ENCODE measurements around the gene SLC35B2.

DNA sequence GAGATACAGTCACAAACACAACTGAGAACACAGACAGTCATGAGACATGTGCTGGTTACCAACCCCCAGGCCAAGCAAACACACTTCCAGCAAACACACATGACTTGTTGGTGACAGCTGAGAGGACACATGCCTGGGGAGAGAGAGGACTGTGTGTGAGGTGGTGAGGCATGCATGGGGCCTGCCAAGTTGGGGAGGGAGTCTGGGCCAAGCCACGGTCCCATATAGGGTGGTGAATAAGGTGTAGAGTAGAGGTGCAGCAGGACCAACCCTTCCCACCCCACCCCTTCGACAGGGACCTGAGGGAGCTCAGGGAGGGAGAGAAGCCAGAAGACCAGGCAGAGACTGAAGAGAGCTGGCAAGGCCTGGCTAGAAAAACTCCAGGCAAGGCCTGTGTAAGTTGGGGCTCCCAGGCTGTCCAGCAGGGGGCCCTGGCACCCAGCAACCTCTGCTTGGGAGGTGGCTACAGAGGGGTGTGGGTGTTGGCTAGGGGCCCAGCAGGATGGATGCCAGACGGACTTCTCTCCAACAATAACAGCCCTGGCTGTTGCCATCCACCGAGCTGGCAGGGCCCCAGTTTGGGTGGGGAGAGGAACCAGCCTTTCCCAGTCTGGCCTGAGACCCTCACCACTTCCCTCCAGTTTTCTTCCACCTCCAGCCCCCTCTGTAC, 35.9 kb downstream of the SLC35B2 start:
- TF ChIP-seq EZH2phosphoT487 (IDR thresholded peaks at IDR 0.05; ENCODE audit: low read length) (no peak), EZH2 (optimal IDR thresholded peaks at IDR 0.05; ENCODE audit: low read depth, low read length) (no peak)
